GM12878 (cell line): Measurements from ENCODE around the gene SP100. TPM values are rescaled to one million over a fixed set of nuclear protein-coding genes. Genes with fewer than 3 reads are reported as not detected.

ENCODE experiments used
- BACH1 ChIP-seq: fragments of 450-650 bp; IDR thresholded peaks from 2 replicates; pipeline ENCODE4 v1.6.1; 2017; ENCODE audit warnings: mild to moderate bottlenecking, borderline replicate concordance
- BCL3 ChIP-seq: IDR thresholded peaks from 2 replicates; pipeline ENCODE4 v1.6.1; 2011; ENCODE audit warnings: borderline replicate concordance, low read depth, mild to moderate bottlenecking, moderate library complexity, low read length; ENCODE audit not compliant: insufficient read depth, poor library complexity, severe bottlenecking
- CHD1 ChIP-seq: IDR thresholded peaks from 2 replicates; pipeline ENCODE4 v1.6.1; 2012; ENCODE audit warnings: low read depth, low read length, improper control_type of control experiment
- CREB1 ChIP-seq: IDR thresholded peaks from 2 replicates; pipeline ENCODE4 v1.6.1; 2012; ENCODE audit warnings: low read depth, mild to moderate bottlenecking, inconsistent platforms
- FOXM1 ChIP-seq: IDR thresholded peaks from 2 replicates; pipeline ENCODE4 v1.6.1; 2012; ENCODE audit warnings: low read depth, mild to moderate bottlenecking, inconsistent platforms, low read length, moderate library complexity
- GABPA ChIP-seq: IDR thresholded peaks from 2 replicates; pipeline ENCODE4 v1.6.1; 2014; ENCODE audit warnings: antibody characterized with exemption, low read depth, mild to moderate bottlenecking, inconsistent platforms
- IKZF2 ChIP-seq, 2 experiments: fragments of 450-650 bp; IDR thresholded peaks; 2 replicates each; pipeline ENCODE4 v1.6.1; 2017; ENCODE audit warnings: mild to moderate bottlenecking in 2 of 2, moderate library complexity in 2 of 2
- JUNB ChIP-seq: IDR thresholded peaks from 2 replicates; pipeline ENCODE4 v1.6.1; 2016; ENCODE audit warnings: antibody characterized with exemption, mild to moderate bottlenecking
- KLF5 ChIP-seq: fragments of 450-650 bp; IDR thresholded peaks from 2 replicates; pipeline ENCODE4 v1.6.1; 2014; ENCODE audit warnings: mild to moderate bottlenecking; ENCODE audit not compliant: partially characterized antibody
- MTA3 ChIP-seq: IDR thresholded peaks from 2 replicates; pipeline ENCODE4 v1.6.1; 2012; ENCODE audit warnings: low read length, inconsistent platforms, borderline replicate concordance
- MYC ChIP-seq: IDR thresholded peaks from 2 replicates; pipeline ENCODE4 v1.6.1; 2011; ENCODE audit warnings: mild to moderate bottlenecking, low read length, moderate library complexity, inconsistent platforms; ENCODE audit not compliant: insufficient read depth, insufficient replicate concordance, insufficient read length, severe bottlenecking
- RBBP5 ChIP-seq: fragments of 200-600 bp; sonication (generic); conservative IDR thresholded peaks from 2 replicates; pipeline ENCODE4 v1.6.1; 2016
- SMAD1 ChIP-seq: fragments of 450-650 bp; IDR thresholded peaks from 2 replicates; pipeline ENCODE4 v1.6.1; 2018; ENCODE audit warnings: mild to moderate bottlenecking, low read depth; ENCODE audit not compliant: partially characterized antibody
- TARDBP ChIP-seq: IDR thresholded peaks from 2 replicates; pipeline ENCODE4 v1.6.1; 2016; ENCODE audit warnings: borderline replicate concordance
- TCF3 ChIP-seq: IDR thresholded peaks from 2 replicates; pipeline ENCODE4 v1.6.1; 2012; ENCODE audit warnings: low read depth, mild to moderate bottlenecking, low read length, borderline replicate concordance; ENCODE audit not compliant: insufficient read depth
- ZNF207 ChIP-seq: fragments of 450-650 bp; IDR thresholded peaks from 2 replicates; pipeline ENCODE4 v1.6.1; 2014; ENCODE audit warnings: antibody characterized with exemption, mild to moderate bottlenecking, borderline replicate concordance
- ZNF24 ChIP-seq: fragments of 450-650 bp; IDR thresholded peaks from 2 replicates; pipeline ENCODE4 v1.6.1; 2017; ENCODE audit warnings: antibody characterized with exemption, mild to moderate bottlenecking
- polyA plus RNA-seq, 11 experiments: library from polyadenylated mRNA; depleted of rRNA in 4 of 11; unstranded in 6 of 11; stranded (reverse) in 5 of 11; fragments of >200 nt; fragmentation: Nextera tagmentation in 4 of 11; fragmentation: Illumina TruSeq in 1 of 11; extraction: Ambion mirVana in 4 of 11; extraction: Trizol in 1 of 11; gene quantifications; 1 replicate in 1 of 11; 2 replicates in 10 of 11; pipeline versions ENCODE4 v1.2.1 to v1.2.3, GENCODE V29; 2011 to 2016; ENCODE audit warnings: inconsistent platforms in 2 of 11, missing spikeins in 2 of 11, low read depth in 1 of 11
- total RNA-seq, 4 experiments: library from RNA; depleted of rRNA in 3 of 4; stranded (reverse); fragments of >200 nt in 3 of 4; fragmentation: Illumina TruSeq in 1 of 4; extraction: Trizol in 1 of 4; gene quantifications; 2 replicates each; pipeline versions ENCODE4 v1.2.1 to v1.2.3, GENCODE V29; 2013 to 2021
- TF ChIP-seq, protein P1 (sequence below): fragments of 450-650 bp; IDR thresholded peaks from 2 replicates; pipeline ENCODE4 v1.6.1; 2017; ENCODE audit warnings: mild to moderate bottlenecking, moderate library complexity
- TF ChIP-seq, protein P2 (sequence below): fragments of 450-650 bp; IDR thresholded peaks from 2 replicates; pipeline ENCODE4 v1.6.1; 2016; ENCODE audit warnings: mild to moderate bottlenecking
- TF ChIP-seq, protein P3 (sequence below): fragments of 450-650 bp; formaldehyde crosslinking; IDR thresholded peaks from 2 replicates; pipeline ENCODE4 v1.4.0; 2020; ENCODE audit warnings: mild to moderate bottlenecking, moderate library complexity

The SP100 gene
- total and polyA plus RNA-seq, 10 of the 15 experiments (the other 5 are each of a cell fraction or from before 2014, with no cell fraction given), result 109 to 239 (median 180) TPM

GRCh38 chr2:230416061-230416721, at the start of gene SP100 (continued):
- no peak for TF ChIP-seq MYC
- no peak for TF ChIP-seq TARDBP
- TF ChIP-seq, protein P1, sequence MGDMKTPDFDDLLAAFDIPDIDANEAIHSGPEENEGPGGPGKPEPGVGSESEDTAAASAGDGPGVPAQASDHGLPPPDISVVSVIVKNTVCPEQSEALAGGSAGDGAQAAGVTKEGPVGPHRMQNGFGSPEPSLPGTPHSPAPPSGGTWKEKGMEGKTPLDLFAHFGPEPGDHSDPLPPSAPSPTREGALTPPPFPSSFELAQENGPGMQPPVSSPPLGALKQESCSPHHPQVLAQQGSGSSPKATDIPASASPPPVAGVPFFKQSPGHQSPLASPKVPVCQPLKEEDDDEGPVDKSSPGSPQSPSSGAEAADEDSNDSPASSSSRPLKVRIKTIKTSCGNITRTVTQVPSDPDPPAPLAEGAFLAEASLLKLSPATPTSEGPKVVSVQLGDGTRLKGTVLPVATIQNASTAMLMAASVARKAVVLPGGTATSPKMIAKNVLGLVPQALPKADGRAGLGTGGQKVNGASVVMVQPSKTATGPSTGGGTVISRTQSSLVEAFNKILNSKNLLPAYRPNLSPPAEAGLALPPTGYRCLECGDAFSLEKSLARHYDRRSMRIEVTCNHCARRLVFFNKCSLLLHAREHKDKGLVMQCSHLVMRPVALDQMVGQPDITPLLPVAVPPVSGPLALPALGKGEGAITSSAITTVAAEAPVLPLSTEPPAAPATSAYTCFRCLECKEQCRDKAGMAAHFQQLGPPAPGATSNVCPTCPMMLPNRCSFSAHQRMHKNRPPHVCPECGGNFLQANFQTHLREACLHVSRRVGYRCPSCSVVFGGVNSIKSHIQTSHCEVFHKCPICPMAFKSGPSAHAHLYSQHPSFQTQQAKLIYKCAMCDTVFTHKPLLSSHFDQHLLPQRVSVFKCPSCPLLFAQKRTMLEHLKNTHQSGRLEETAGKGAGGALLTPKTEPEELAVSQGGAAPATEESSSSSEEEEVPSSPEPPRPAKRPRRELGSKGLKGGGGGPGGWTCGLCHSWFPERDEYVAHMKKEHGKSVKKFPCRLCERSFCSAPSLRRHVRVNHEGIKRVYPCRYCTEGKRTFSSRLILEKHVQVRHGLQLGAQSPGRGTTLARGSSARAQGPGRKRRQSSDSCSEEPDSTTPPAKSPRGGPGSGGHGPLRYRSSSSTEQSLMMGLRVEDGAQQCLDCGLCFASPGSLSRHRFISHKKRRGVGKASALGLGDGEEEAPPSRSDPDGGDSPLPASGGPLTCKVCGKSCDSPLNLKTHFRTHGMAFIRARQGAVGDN, result peak; percentile 86
- peak; percentile 48; the same call in 1 of the 2 replicates for TF ChIP-seq ZNF24
- no peak for TF ChIP-seq RBBP5
- peak; percentile 27; the same call in 1 of the 2 replicates for TF ChIP-seq ZNF207
- TF ChIP-seq SMAD1, result peak; percentile 26
- no peak for TF ChIP-seq GABPA
- TF ChIP-seq CREB1, result peak; percentile 53; the same call in 1 of the 2 replicates
- no peak for TF ChIP-seq FOXM1
- peak; percentile 27; the same call in 1 of the 2 replicates for TF ChIP-seq JUNB
- peak; percentile 52 for TF ChIP-seq BCL3
- no peak for TF ChIP-seq KLF5
- TF ChIP-seq, protein P2, sequence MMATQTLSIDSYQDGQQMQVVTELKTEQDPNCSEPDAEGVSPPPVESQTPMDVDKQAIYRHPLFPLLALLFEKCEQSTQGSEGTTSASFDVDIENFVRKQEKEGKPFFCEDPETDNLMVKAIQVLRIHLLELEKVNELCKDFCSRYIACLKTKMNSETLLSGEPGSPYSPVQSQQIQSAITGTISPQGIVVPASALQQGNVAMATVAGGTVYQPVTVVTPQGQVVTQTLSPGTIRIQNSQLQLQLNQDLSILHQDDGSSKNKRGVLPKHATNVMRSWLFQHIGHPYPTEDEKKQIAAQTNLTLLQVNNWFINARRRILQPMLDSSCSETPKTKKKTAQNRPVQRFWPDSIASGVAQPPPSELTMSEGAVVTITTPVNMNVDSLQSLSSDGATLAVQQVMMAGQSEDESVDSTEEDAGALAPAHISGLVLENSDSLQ, result 0 out of 2 replicates have a peak, but pooled peaks have one; percentile 33
- TF ChIP-seq, protein P3, sequence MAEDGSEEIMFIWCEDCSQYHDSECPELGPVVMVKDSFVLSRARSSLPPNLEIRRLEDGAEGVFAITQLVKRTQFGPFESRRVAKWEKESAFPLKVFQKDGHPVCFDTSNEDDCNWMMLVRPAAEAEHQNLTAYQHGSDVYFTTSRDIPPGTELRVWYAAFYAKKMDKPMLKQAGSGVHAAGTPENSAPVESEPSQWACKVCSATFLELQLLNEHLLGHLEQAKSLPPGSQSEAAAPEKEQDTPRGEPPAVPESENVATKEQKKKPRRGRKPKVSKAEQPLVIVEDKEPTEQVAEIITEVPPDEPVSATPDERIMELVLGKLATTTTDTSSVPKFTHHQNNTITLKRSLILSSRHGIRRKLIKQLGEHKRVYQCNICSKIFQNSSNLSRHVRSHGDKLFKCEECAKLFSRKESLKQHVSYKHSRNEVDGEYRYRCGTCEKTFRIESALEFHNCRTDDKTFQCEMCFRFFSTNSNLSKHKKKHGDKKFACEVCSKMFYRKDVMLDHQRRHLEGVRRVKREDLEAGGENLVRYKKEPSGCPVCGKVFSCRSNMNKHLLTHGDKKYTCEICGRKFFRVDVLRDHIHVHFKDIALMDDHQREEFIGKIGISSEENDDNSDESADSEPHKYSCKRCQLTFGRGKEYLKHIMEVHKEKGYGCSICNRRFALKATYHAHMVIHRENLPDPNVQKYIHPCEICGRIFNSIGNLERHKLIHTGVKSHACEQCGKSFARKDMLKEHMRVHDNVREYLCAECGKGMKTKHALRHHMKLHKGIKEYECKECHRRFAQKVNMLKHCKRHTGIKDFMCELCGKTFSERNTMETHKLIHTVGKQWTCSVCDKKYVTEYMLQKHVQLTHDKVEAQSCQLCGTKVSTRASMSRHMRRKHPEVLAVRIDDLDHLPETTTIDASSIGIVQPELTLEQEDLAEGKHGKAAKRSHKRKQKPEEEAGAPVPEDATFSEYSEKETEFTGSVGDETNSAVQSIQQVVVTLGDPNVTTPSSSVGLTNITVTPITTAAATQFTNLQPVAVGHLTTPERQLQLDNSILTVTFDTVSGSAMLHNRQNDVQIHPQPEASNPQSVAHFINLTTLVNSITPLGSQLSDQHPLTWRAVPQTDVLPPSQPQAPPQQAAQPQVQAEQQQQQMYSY (CRISPR knock-in tag), result no peak
- no peak for TF ChIP-seq CHD1
- TF ChIP-seq IKZF2 (IDR thresholded peaks at IDR 0.05), result peak; percentile 81 to 84
- TF ChIP-seq BACH1, result peak; percentile 71
- no peak; the same call in 1 of the 2 replicates for TF ChIP-seq MTA3
- TF ChIP-seq TCF3, result peak; percentile 69; the same call in 1 of the 2 replicates
